OCI-LY7 (cell line): ENCODE data around the gene ATP5F1C. TPM values are rescaled to one million over a fixed set of nuclear protein-coding genes. Genes with fewer than 3 reads are reported as not detected.

Experiments used
- BruUV-seq: library from RNA; stranded (reverse); fragments of 400-500 nt; replicated peaks from 2 replicates; lab custom pipeline; 2021; lab: Mats Ljungman, UMichigan
- CTCF ChIA-PET: fragments of 300-600 bp; sonication (Branson Sonifier 250); formaldehyde crosslinking; loops from one replicate; lab custom pipeline; 2022; ENCODE audit warnings: antibody characterized with exemption; ENCODE audit not compliant: unreplicated experiment; lab: Charles Lee
- POLR2A ChIA-PET: fragments of 300-600 bp; sonication (Branson Sonifier 250); formaldehyde crosslinking; loops from one replicate; lab custom pipeline; 2022; ENCODE audit warnings: antibody characterized with exemption; lab: Charles Lee
- DNase-seq: peaks from one replicate; pipeline ENCODE4 v3.0.0-alpha.2; 2015; ENCODE audit warnings: low spot score
- H2AFZ ChIP-seq: fragments of 200-600 bp; sonication (generic), shearing (Covaris generic); 2 replicates; pipeline ENCODE4 v1.6.1; 2014; ENCODE audit warnings: mild to moderate bottlenecking, antibody characterized with exemption, low read length, moderate library complexity
- H3K27ac ChIP-seq: fragments of 200-600 bp; sonication (generic); 2 replicates; pipeline ENCODE4 v1.5.1; 2014; ENCODE audit warnings: mixed run types, low read depth, mild to moderate bottlenecking, moderate library complexity, low read length, inconsistent platforms; ENCODE audit not compliant: poor library complexity, severe bottlenecking
- H3K36me3 ChIP-seq: fragments of 200-600 bp; sonication (generic); 2 replicates; pipeline ENCODE4 v1.6.1; 2014; ENCODE audit warnings: mild to moderate bottlenecking, antibody characterized with exemption, low read length, moderate library complexity, mixed read lengths; ENCODE audit not compliant: insufficient read depth
- H3K4me1 ChIP-seq: fragments of 200-600 bp; sonication (generic); 2 replicates; pipeline ENCODE4 v1.5.1; 2014; ENCODE audit warnings: mild to moderate bottlenecking, low read length; ENCODE audit not compliant: insufficient read depth, poor library complexity, severe bottlenecking
- H3K4me2 ChIP-seq: fragments of 200-600 bp; sonication (generic); 2 replicates; pipeline ENCODE4 v1.6.1; 2014; ENCODE audit warnings: mild to moderate bottlenecking, low read length
- H3K4me3 ChIP-seq: fragments of 200-600 bp; sonication (generic); 2 replicates; pipeline ENCODE4 v1.5.1; 2014; ENCODE audit warnings: mild to moderate bottlenecking, low read depth, low read length; ENCODE audit not compliant: poor library complexity, severe bottlenecking
- H3K79me2 ChIP-seq: fragments of 200-600 bp; sonication (generic); 2 replicates; pipeline ENCODE4 v1.6.1; 2016; ENCODE audit warnings: low read depth, mild to moderate bottlenecking, low read length, moderate library complexity, mixed read lengths; ENCODE audit not compliant: insufficient read depth
- H3K9me2 ChIP-seq: fragments of 200-600 bp; sonication (generic); 2 replicates; pipeline ENCODE4 v1.6.1; 2016; ENCODE audit warnings: mild to moderate bottlenecking, low read length, mixed read lengths; ENCODE audit not compliant: insufficient read depth
- H3K9me3 ChIP-seq: fragments of 200-600 bp; sonication (generic); 2 replicates; pipeline ENCODE4 v1.6.1; 2014; ENCODE audit warnings: mild to moderate bottlenecking, mixed run types, low read length, mixed read lengths
- H4K20me1 ChIP-seq: fragments of 200-600 bp; sonication (generic); 2 replicates; pipeline ENCODE4 v1.6.1; 2014; ENCODE audit warnings: mild to moderate bottlenecking, antibody characterized with exemption, low read length, moderate library complexity, mixed read lengths; ENCODE audit not compliant: insufficient read depth
- EZH2phosphoT487 ChIP-seq: fragments of 200-600 bp; sonication (generic); IDR thresholded peaks from 2 replicates; pipeline ENCODE4 v1.6.1; 2018; ENCODE audit warnings: low read depth, borderline replicate concordance, mild to moderate bottlenecking, mixed run types, antibody characterized with exemption, low read length, moderate library complexity, mixed read lengths
- intact Hi-C: fragments of 100-400 bp; cut with micrococcal nuclease; formaldehyde crosslinking; loops from one replicate; pipeline ENCODE4 v1.10.0; 2022; ENCODE audit not compliant: unreplicated experiment
- total RNA-seq, 2 experiments: library from RNA; depleted of rRNA in 1 of 2; stranded (reverse); fragments of >200 nt in 1 of 2; shearing (Covaris generic) in 1 of 2; gene quantifications; 2 replicates each; pipeline ENCODE4 v1.2.3, GENCODE V29; 2014 to 2022
- TF ChIP-seq, protein P1 (sequence below): fragments of 200-600 bp; sonication (generic); conservative IDR thresholded peaks from 2 replicates; pipeline ENCODE4 v1.5.1; 2014; ENCODE audit warnings: mild to moderate bottlenecking, antibody characterized with exemption, low read length, moderate library complexity, mixed read lengths

The ATP5F1C gene
- total RNA-seq, 2 experiments from 2014 or later: 242 to 283 TPM

DNA sequence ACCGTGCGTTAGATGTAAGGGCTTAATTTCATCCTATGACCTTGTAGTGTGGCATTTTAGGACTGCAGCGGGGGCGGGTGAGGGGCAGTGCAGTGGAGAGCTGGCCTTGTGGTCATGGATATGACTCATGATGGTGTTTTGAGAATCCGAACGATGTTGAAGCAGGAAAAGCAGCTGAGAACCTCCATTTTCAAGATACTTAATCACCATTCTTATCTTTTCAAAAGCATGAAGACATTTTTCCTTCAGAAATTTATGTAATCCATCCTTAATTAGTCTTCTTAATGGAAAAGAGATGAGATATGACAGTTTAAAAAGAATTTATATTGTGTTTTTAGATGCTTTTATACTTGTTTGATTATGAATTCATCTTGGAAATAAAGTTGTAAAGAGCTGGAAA lies 9.6 kb downstream of the ATP5F1C start:
- no peak overlapping the region for H3K4me2 ChIP-seq
- intact Hi-C loops: no loop called here
- DNase-seq: no peak
- ChIA-PET CTCF (interaction anchor here (1.0 kb wide), 1 partner anchor 10 kb away, joined by 4 read pairs; the partner anchor contains the start of genes ATP5F1C and KIN), POLR2A (interaction anchor here (1.0 to 1.4 kb wide), 2 partner anchors 9 to 20 kb away, joined by 3 read pairs; partner anchors contain the start of genes ATP5F1C and TAF3)
- no peak overlapping the region for H3K4me3 ChIP-seq
- H3K79me2 ChIP-seq: peaks cover 45% of the 10 kb centered on the region
- H3K36me3 ChIP-seq: peaks cover 95% of the 10 kb centered on the region
- BruUV-seq: no TSS peak
- no peaks in the 10 kb centered on the region for H3K9me3 ChIP-seq
- no peaks in the 10 kb centered on the region for H3K9me2 ChIP-seq
- no peak overlapping the region for H2AFZ ChIP-seq
- H3K4me1 ChIP-seq: peaks cover 4% of the 10 kb centered on the region
- peaks cover 30% of the 10 kb centered on the region for H4K20me1 ChIP-seq
- H3K27ac ChIP-seq: no peak overlapping the region
- TF ChIP-seq, protein P1, sequence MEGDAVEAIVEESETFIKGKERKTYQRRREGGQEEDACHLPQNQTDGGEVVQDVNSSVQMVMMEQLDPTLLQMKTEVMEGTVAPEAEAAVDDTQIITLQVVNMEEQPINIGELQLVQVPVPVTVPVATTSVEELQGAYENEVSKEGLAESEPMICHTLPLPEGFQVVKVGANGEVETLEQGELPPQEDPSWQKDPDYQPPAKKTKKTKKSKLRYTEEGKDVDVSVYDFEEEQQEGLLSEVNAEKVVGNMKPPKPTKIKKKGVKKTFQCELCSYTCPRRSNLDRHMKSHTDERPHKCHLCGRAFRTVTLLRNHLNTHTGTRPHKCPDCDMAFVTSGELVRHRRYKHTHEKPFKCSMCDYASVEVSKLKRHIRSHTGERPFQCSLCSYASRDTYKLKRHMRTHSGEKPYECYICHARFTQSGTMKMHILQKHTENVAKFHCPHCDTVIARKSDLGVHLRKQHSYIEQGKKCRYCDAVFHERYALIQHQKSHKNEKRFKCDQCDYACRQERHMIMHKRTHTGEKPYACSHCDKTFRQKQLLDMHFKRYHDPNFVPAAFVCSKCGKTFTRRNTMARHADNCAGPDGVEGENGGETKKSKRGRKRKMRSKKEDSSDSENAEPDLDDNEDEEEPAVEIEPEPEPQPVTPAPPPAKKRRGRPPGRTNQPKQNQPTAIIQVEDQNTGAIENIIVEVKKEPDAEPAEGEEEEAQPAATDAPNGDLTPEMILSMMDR: no peak
- TF ChIP-seq EZH2phosphoT487: no peak

DNA sequence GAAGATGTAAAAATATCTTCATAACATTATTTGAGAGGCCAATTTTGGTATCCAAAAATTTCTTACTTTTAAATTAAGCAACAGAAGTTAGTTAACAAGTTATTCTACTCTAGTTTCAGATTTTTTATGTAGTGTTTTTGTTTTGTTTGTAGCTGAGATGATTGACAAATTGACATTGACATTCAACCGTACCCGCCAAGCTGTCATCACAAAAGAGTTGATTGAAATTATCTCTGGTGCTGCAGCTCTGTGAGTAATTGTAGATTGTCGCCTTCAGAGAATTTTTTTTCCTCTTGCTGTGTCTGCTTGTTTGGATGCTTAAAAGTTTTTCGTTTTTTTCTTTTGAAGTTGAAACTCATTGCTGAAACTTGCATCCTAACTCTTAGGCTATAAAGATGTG lies 14.6 kb downstream of the ATP5F1C start:
- TF ChIP-seq, protein P1: no peak
- TF ChIP-seq EZH2phosphoT487: no peak
- H3K4me2 ChIP-seq: no peak overlapping the region
- POLR2A ChIA-PET: interaction anchor here (1.2 kb wide), 1 partner anchor 10 kb away, joined by 4 read pairs; no protein-coding TSS in a partner anchor
- peaks cover 94% of the 10 kb centered on the region for H3K36me3 ChIP-seq
- no peaks in the 10 kb centered on the region for H3K9me3 ChIP-seq
- no peaks in the 10 kb centered on the region for H3K4me1 ChIP-seq
- peaks cover 8% of the 10 kb centered on the region; the same call in 1 of the 2 replicates for H4K20me1 ChIP-seq
- DNase-seq: no peak
- H3K79me2 ChIP-seq: no peaks in the 10 kb centered on the region
- BruUV-seq: no TSS peak
- H3K27ac ChIP-seq: no peak overlapping the region
- no peak overlapping the region for H3K4me3 ChIP-seq
- H3K9me2 ChIP-seq: no peaks in the 10 kb centered on the region
- CTCF ChIA-PET: no interaction called here
- intact Hi-C loops: no loop called here
- no peak overlapping the region for H2AFZ ChIP-seq

DNA sequence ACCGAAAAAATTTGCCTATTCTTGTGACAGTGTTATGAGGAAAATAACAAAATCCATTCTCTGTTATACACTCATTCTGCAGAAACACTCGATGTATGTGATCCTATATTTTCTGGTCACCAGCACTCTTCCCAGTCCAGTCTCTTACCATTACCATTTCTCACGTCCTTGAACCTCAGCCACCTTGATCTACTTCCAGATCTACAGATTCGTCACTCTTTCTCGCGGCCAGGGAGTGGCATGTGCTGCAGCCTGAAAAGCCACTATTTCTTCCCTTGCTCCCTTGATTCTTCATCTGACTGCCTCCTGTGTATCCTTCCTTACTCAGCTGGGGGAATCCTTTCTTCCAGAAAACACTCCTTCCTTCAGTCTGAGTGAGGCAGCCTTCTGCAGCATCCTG lies 16.2 kb downstream of the ATP5F1C start:
- no peaks in the 10 kb centered on the region for H3K4me1 ChIP-seq
- no peak for TF ChIP-seq EZH2phosphoT487
- TF ChIP-seq, protein P1: no peak
- ChIA-PET CTCF (no interaction called here), POLR2A (interaction anchor here (0.7 to 1.7 kb wide), 2 partner anchors 12 to 14 kb away, joined by 4 read pairs; partner anchors contain the start of gene TAF3)
- H3K9me2 ChIP-seq: no peaks in the 10 kb centered on the region
- no peak overlapping the region for H3K4me2 ChIP-seq
- intact Hi-C loops: no loop called here
- no peak overlapping the region for H3K27ac ChIP-seq
- no peak for DNase-seq
- no peak overlapping the region for H2AFZ ChIP-seq
- no peak overlapping the region for H3K4me3 ChIP-seq
- no peaks in the 10 kb centered on the region for H3K79me2 ChIP-seq
- H4K20me1 ChIP-seq: peaks cover 8% of the 10 kb centered on the region; the same call in 1 of the 2 replicates
- no peaks in the 10 kb centered on the region for H3K9me3 ChIP-seq
- peaks cover 92% of the 10 kb centered on the region for H3K36me3 ChIP-seq
- BruUV-seq: no TSS peak
